H1 (cell line): ENCODE data around the gene FGF12.

ENCODE experiments used
- CBX5 ChIP-seq: fragments of 300-800, 300-1000 bp; sonication (generic); IDR thresholded peaks from 2 replicates; pipeline ENCODE4 v1.7.1; 2016; ENCODE audit warnings: antibody characterized with exemption, low read length, low read depth
- CTCF ChIP-seq, 3 experiments: IDR thresholded peaks; 1 replicate in 2 of 3; 2 replicates in 1 of 3; pipeline versions ENCODE4 v1.5.1 to v1.6.1; 2011; ENCODE audit warnings: low read length in 3 of 3, mild to moderate bottlenecking in 3 of 3, inconsistent platforms in 2 of 3, low read depth in 1 of 3, moderate library complexity in 1 of 3; ENCODE audit not compliant: insufficient read depth in 1 of 3; ENCODE audit errors: control extremely low read depth in 1 of 3
- EP300 ChIP-seq, 2 experiments: IDR thresholded peaks; 1 replicate in 1 of 2; 2 replicates in 1 of 2; pipeline ENCODE4 v1.6.1; 2011 to 2012; ENCODE audit warnings: low read depth in 2 of 2, low read length in 2 of 2, mild to moderate bottlenecking in 2 of 2, borderline replicate concordance in 1 of 2, inconsistent platforms in 1 of 2, moderate library complexity in 1 of 2
- EZH2 ChIP-seq: fragments of 200-600 bp; sonication (generic); IDR thresholded peaks from 2 replicates; pipeline ENCODE4 v1.7.1; 2012; ENCODE audit warnings: low read depth, mild to moderate bottlenecking, moderate library complexity, low read length, inconsistent platforms; ENCODE audit not compliant: severe bottlenecking
- HDAC2 ChIP-seq, 2 experiments: fragments of 300-600 bp in 1 of 2; sonication (generic) in 1 of 2; IDR thresholded peaks; 2 replicates each; pipeline ENCODE4 v1.6.1; 2011 to 2012; ENCODE audit warnings: low read depth in 2 of 2, low read length in 2 of 2, mild to moderate bottlenecking in 2 of 2, moderate library complexity in 2 of 2, borderline replicate concordance in 1 of 2, inconsistent platforms in 1 of 2
- KDM4A ChIP-seq: IDR thresholded peaks from one replicate; pipeline ENCODE4 v1.7.1; 2012; ENCODE audit warnings: low read depth, mild to moderate bottlenecking, moderate library complexity, low read length, inconsistent platforms; ENCODE audit not compliant: severe bottlenecking
- PHF8 ChIP-seq: fragments of 200-600 bp; sonication (generic); conservative IDR thresholded peaks from 2 replicates; pipeline ENCODE4 v1.7.1; 2012; ENCODE audit warnings: low read depth, mild to moderate bottlenecking, inconsistent platforms, low read length, moderate library complexity
- POLR2A ChIP-seq, 2 experiments: IDR thresholded peaks; 1 replicate in 1 of 2; 2 replicates in 1 of 2; pipeline ENCODE4 v1.6.1; 2011; ENCODE audit warnings: low read depth in 2 of 2, low read length in 2 of 2, mild to moderate bottlenecking in 2 of 2; ENCODE audit errors: control extremely low read depth in 1 of 2

DNA sequence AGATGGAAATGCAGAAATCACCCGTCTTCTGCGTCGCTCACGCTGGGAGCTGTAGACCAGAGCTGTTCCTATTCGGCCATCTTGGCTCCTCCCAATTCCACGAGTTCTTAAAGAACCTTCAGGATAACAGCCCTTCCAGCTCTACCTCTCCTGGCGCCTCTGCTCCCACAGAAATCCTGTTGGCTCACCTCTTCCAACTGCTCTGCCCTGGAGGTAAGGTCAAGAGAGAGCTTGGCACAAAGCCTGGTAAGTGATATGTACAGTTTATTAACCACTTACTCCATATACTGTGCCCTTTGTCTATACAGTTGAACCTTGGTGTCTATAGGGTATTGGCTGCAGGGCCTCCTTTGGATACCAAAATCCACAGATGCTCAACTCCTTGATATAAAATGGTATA, 17.8 kb upstream of the FGF12 start:
- TF ChIP-seq EP300 (IDR thresholded peaks at IDR 0.05; ENCODE audit: borderline replicate concordance in 1 of 2, low read depth in 2 of 2, low read length in 2 of 2) = no peak
- no peak for TF ChIP-seq KDM4A
- no peak for TF ChIP-seq CTCF (IDR thresholded peaks at IDR 0.05; ENCODE audit: control extremely low read depth in 1 of 3, insufficient read depth in 1 of 3, low read depth in 1 of 3, low read length in 3 of 3)
- no peak for TF ChIP-seq PHF8
- no peak for TF ChIP-seq HDAC2 (IDR thresholded peaks at IDR 0.05; ENCODE audit: borderline replicate concordance in 1 of 2, low read depth in 2 of 2, low read length in 2 of 2)
- no peak for TF ChIP-seq EZH2
- TF ChIP-seq CBX5 = no peak
- TF ChIP-seq POLR2A (IDR thresholded peaks at IDR 0.05; ENCODE audit: control extremely low read depth in 1 of 2, low read depth in 2 of 2, low read length in 2 of 2) = no peak
